GM12874 (cell line): ENCODE data around the gene GSDME.

Experiments used
- CTCF ChIP-seq: IDR thresholded peaks from 2 replicates; pipeline ENCODE4 v1.5.1; 2011; ENCODE audit warnings: low read depth, mild to moderate bottlenecking, control low read depth, low read length, moderate library complexity; ENCODE audit not compliant: insufficient read depth

Gene GSDME

GRCh38 chr7:24668927-24669635 lies 88.2 kb downstream of the GSDME start:
- TF ChIP-seq CTCF = no peak

- TF ChIP-seq CTCF = peak; percentile 35; the same call in 1 of the 2 replicates
Observed at GRCh38 chr7:24665564-24666294, 91.5 kb downstream of the GSDME start.

GRCh38 chr7:24660546-24660945 lies 96.7 kb downstream of the GSDME start:
- no peak for TF ChIP-seq CTCF

GRCh38 chr7:24659505-24659904 lies 97.8 kb downstream of the GSDME start:
- no peak for TF ChIP-seq CTCF

GRCh38 chr7:24657980-24658379 lies 99.3 kb downstream of the GSDME start:
- no peak for TF ChIP-seq CTCF

- TF ChIP-seq CTCF = no peak
Observed at GRCh38 chr7:24656608-24657007, 100.7 kb downstream of the GSDME start.

GRCh38 chr7:24654305-24654704 lies 103.0 kb downstream of the GSDME start:
- TF ChIP-seq CTCF = no peak
